Measurements from ENCODE around the gene BIRC6. TPM values are rescaled to one million over a fixed set of nuclear protein-coding genes. Genes with fewer than 3 reads are reported as not detected.
"Not testable (repeated sequence)": the region's sequence is repeated elsewhere in the genome, so short reads cannot be mapped to it uniquely, and the experiment has no call there.

Gene BIRC6
- total RNA-seq, 2 donors from 2014 or later = 149 to 160 TPM

DNA sequence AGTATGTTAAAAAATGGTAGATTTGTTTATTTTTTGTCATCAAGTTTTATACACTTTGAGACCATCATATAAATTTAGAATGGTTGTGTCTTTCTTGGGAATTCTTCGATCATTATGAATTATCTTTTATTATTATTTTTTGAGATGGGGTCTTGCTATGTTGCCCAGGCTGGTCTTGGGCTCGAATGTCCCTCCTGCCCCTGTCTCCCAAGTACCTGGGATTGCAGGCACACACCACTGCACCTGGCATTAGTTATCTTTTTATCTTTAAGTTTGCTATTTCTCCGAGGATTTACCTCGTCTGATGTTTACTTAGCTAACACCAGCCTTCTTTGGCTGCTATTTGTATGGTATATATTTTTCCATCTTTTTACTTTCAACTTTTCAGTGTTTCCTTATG lies 100.0 kb downstream of the BIRC6 start:
- no peak for ATAC-seq (ENCODE audit: insufficient number of reproducible peaks, low FRiP score, low read depth)
- Histone ChIP-seq H3K27me3 (replicated peaks; ENCODE audit: insufficient read depth) (no peaks in the 10 kb centered on the region), H3K27ac (no peak overlapping the region), H3K4me1 (ENCODE audit: control insufficient read depth in 1 of 2, low read depth in 2 of 2) (no peaks in the 10 kb centered on the region), H3K4me3 (no peak overlapping the region), H3K9me3 (no peaks in the 10 kb centered on the region), H3K36me3 (no peaks in the 10 kb centered on the region)
- no peak for DNase-seq (ENCODE audit: low spot score)
- TF ChIP-seq, protein P1, sequence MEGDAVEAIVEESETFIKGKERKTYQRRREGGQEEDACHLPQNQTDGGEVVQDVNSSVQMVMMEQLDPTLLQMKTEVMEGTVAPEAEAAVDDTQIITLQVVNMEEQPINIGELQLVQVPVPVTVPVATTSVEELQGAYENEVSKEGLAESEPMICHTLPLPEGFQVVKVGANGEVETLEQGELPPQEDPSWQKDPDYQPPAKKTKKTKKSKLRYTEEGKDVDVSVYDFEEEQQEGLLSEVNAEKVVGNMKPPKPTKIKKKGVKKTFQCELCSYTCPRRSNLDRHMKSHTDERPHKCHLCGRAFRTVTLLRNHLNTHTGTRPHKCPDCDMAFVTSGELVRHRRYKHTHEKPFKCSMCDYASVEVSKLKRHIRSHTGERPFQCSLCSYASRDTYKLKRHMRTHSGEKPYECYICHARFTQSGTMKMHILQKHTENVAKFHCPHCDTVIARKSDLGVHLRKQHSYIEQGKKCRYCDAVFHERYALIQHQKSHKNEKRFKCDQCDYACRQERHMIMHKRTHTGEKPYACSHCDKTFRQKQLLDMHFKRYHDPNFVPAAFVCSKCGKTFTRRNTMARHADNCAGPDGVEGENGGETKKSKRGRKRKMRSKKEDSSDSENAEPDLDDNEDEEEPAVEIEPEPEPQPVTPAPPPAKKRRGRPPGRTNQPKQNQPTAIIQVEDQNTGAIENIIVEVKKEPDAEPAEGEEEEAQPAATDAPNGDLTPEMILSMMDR (IDR thresholded peaks at IDR 0.05) = no peak

DNA sequence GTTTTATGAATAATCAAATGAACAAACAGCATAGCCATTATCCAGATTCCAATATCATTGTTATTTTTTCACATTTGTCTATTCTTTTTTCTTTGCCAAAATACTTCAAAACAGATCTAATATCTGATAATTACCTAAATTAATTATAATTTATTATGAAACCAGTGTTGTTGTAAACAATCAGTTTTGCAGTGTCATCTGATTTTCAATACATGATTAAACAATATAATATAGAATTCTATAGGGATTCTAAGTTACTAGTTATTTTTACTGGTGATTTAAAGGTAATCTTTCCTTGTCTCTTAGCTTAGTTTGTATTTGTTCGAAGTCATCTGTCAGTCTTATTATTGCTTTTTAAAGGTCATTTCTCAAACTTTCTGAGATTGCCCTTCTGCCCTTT lies 101.0 kb downstream of the BIRC6 start:
- no peaks in the 10 kb centered on the region for H3K4me1 ChIP-seq (ENCODE audit: control insufficient read depth in 1 of 2, low read depth in 2 of 2)
- no peak overlapping the region for H3K27ac ChIP-seq
- DNase-seq (ENCODE audit: low spot score) (no peak), ATAC-seq (ENCODE audit: insufficient number of reproducible peaks, low FRiP score, low read depth) (no peak)
- TF ChIP-seq, protein P1 (IDR thresholded peaks at IDR 0.05) = no peak
- H3K27me3 ChIP-seq (replicated peaks; ENCODE audit: insufficient read depth) = no peaks in the 10 kb centered on the region
- H3K36me3 ChIP-seq = peaks cover under 1% of the 10 kb centered on the region
- no peak overlapping the region for H3K4me3 ChIP-seq
- H3K9me3 ChIP-seq = no peaks in the 10 kb centered on the region

DNA sequence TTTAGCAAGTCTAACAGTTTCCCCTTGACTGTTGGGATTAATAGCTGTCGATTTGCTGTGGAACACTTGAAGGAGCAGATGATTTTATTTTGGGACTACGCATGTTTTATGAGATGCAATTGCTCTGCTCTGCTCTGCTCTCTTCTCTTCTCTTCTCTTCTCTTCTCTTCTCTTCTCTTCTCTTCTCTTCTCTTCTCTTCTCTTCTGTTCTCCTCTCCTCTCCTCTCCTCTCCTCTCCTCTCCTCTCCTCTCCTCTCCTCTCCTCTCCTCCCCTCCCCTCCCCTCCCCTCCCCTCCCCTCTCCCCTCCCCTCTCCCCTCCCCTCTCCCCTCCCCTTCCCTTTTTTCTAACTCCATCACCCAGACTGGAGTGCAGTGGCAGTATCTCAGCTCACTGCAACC lies 104.0 kb downstream of the BIRC6 start:
- ATAC-seq (ENCODE audit: insufficient number of reproducible peaks, low FRiP score, low read depth); H3K4me1 ChIP-seq (ENCODE audit: control insufficient read depth in 1 of 2, low read depth in 2 of 2); H3K36me3 ChIP-seq; H3K27me3 ChIP-seq (replicated peaks; ENCODE audit: insufficient read depth); H3K4me3 ChIP-seq; DNase-seq (ENCODE audit: low spot score); H3K27ac ChIP-seq; H3K9me3 ChIP-seq: not testable (repeated sequence)

DNA sequence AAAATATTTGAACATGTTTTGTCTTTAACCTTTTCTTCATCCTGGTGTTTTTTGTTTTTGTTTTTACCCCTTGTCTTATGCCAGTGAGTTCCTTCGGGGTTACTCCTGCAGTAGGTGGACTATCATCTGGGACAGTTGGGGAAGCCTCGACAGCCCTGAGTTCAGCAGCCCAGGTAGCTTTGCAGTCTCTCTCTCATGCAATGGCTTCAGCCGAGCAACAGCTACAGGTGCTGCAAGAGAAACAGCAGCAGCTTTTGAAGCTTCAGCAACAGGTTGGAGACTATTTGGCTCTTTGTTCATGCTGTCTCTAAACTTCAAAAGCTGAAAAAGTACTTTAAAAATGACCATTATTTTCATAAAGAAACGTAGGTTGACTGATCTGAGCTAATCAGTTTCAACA lies 106.3 kb downstream of the BIRC6 start:
- Histone ChIP-seq H3K9me3 (no peaks in the 10 kb centered on the region), H3K4me3 (no peak overlapping the region), H3K27ac (no peak overlapping the region), H3K4me1 (ENCODE audit: control insufficient read depth in 1 of 2, low read depth in 2 of 2) (no peaks in the 10 kb centered on the region), H3K27me3 (replicated peaks; ENCODE audit: insufficient read depth) (no peaks in the 10 kb centered on the region), H3K36me3 (peaks cover 16% of the 10 kb centered on the region)
- ATAC-seq (ENCODE audit: insufficient number of reproducible peaks, low FRiP score, low read depth) (no peak), DNase-seq (ENCODE audit: low spot score) (no peak)
- TF ChIP-seq, protein P1 (IDR thresholded peaks at IDR 0.05) = no peak

DNA sequence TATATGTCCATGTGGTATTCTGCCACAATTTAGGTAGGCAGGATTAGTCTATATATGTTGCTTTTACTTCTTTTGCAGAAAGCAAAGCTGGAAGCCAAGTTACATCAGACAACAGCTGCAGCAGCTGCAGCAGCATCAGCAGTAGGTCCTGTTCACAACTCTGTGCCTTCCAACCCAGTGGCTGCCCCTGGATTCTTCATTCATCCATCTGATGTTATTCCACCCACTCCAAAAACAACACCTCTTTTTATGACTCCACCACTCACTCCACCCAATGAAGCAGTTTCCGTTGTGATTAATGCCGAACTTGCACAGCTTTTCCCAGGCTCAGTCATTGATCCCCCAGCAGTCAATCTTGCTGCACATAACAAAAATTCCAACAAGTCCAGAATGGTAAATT lies 107.6 kb downstream of the BIRC6 start:
- H3K9me3 ChIP-seq = no peaks in the 10 kb centered on the region
- H3K27me3 ChIP-seq (replicated peaks; ENCODE audit: insufficient read depth) = no peaks in the 10 kb centered on the region
- no peak for DNase-seq (ENCODE audit: low spot score)
- H3K36me3 ChIP-seq = peaks cover 25% of the 10 kb centered on the region
- no peak overlapping the region for H3K4me3 ChIP-seq
- ATAC-seq (ENCODE audit: insufficient number of reproducible peaks, low FRiP score, low read depth) = no peak
- no peaks in the 10 kb centered on the region for H3K4me1 ChIP-seq (ENCODE audit: control insufficient read depth in 1 of 2, low read depth in 2 of 2)
- TF ChIP-seq, protein P1 (IDR thresholded peaks at IDR 0.05) = no peak
- no peak overlapping the region for H3K27ac ChIP-seq

DNA sequence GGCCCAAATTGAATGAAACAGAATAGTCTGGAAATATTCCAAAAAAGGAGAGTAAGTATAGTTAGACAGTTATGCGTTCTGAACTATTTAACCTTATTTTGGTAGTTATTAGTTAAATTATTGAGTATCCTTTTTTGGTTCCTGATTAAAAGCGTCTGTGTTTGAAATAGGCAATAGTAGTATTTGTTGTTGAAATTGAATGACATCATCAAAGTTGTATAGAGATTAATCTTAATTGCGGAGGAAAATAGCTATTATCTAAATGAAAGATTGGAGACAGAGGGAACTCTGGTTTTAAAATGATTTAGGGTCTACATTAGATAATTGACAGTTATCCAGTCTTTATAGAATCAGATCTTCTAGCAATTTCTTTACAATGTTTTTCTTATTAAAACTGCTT lies 115.8 kb downstream of the BIRC6 start:
- DNase-seq (ENCODE audit: low spot score) (no peak), ATAC-seq (ENCODE audit: insufficient number of reproducible peaks, low FRiP score, low read depth) (no peak)
- TF ChIP-seq, protein P1 (IDR thresholded peaks at IDR 0.05) = no peak
- Histone ChIP-seq H3K4me1 (ENCODE audit: control insufficient read depth in 1 of 2, low read depth in 2 of 2) (no peaks in the 10 kb centered on the region), H3K9me3 (no peaks in the 10 kb centered on the region), H3K27ac (no peak overlapping the region), H3K27me3 (replicated peaks; ENCODE audit: insufficient read depth) (no peaks in the 10 kb centered on the region), H3K36me3 (peaks cover 18% of the 10 kb centered on the region), H3K4me3 (no peak overlapping the region)
